Omental fat pad (tissue), 4 donors: ENCODE data around the gene BMPER. TPM values are rescaled to one million over a fixed set of nuclear protein-coding genes. Genes with fewer than 3 reads are reported as not detected.

Source experiments
- ATAC-seq: fragments of 150-250 bp; one replicate; pipeline ENCODE4 v1.9.1; 2016; ENCODE audit warnings: mild to moderate bottlenecking, moderate library complexity; ENCODE audit not compliant: low FRiP score
- DNase-seq: peaks from one replicate; pipeline ENCODE4 v3.0.0-alpha.2; 2019; ENCODE audit warnings: low spot score
- total RNA-seq, 4 donors: library from RNA; depleted of rRNA; stranded (reverse); fragments of >200 nt; gene quantifications; one replicate each; pipeline ENCODE4 v1.1.0, GENCODE V29; 2016
- TF ChIP-seq, protein P1 (sequence below), 3 donors: fragments of 450-650 bp; IDR thresholded peaks; one replicate each; pipeline ENCODE4 v1.5.1; 2016 to 2017; ENCODE audit warnings: antibody characterized with exemption in 3 of 3, mild to moderate bottlenecking in 3 of 3, moderate library complexity in 2 of 3

The BMPER gene
- total RNA-seq, 4 donors from 2014 or later, result 5.4 to 32.5 (median 16.6) TPM

DNA sequence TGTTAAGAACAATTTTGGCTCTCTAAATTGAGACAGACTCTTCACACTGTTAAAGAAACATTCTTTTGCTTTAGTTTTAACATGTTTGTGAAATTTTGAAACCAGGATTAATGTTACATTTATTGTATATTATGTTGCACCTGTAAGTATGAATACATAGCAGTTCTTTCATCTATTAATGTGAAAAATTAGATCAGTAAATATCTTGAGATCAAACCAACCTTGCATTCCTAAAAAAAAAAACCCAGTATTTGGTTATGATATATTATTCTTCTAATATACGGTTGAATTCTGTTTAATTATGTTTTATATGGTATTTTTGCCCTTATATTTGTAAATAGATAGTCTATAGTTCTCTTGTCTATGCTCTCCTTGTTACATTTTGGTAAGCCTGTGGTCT lies 219.4 kb downstream of the BMPER start:
- TF ChIP-seq, protein P1, sequence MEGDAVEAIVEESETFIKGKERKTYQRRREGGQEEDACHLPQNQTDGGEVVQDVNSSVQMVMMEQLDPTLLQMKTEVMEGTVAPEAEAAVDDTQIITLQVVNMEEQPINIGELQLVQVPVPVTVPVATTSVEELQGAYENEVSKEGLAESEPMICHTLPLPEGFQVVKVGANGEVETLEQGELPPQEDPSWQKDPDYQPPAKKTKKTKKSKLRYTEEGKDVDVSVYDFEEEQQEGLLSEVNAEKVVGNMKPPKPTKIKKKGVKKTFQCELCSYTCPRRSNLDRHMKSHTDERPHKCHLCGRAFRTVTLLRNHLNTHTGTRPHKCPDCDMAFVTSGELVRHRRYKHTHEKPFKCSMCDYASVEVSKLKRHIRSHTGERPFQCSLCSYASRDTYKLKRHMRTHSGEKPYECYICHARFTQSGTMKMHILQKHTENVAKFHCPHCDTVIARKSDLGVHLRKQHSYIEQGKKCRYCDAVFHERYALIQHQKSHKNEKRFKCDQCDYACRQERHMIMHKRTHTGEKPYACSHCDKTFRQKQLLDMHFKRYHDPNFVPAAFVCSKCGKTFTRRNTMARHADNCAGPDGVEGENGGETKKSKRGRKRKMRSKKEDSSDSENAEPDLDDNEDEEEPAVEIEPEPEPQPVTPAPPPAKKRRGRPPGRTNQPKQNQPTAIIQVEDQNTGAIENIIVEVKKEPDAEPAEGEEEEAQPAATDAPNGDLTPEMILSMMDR (IDR thresholded peaks at IDR 0.05), result no peak
- DNase-seq (no peak), ATAC-seq (no peak)

DNA sequence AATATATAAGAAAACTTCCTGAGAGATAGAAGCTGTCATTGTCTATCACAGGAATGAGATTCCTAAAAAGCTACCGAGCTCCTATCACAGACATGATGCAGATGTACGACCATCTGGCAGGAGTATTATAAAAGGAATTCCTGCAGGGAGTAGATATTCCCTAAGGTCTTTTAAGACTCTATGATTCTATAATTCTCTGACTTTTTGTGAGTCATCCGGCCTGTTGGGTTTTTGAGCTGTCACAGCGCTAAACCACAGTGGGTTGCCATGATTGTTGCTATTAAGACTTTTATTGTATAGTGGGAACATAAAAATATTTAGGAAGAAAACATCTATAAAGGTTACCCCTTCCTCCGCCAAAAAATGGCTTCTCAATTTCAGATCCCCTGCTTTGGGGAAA lies 223.4 kb downstream of the BMPER start:
- TF ChIP-seq, protein P1 (IDR thresholded peaks at IDR 0.05), result no peak
- ATAC-seq (no peak), DNase-seq (no peak)

DNA sequence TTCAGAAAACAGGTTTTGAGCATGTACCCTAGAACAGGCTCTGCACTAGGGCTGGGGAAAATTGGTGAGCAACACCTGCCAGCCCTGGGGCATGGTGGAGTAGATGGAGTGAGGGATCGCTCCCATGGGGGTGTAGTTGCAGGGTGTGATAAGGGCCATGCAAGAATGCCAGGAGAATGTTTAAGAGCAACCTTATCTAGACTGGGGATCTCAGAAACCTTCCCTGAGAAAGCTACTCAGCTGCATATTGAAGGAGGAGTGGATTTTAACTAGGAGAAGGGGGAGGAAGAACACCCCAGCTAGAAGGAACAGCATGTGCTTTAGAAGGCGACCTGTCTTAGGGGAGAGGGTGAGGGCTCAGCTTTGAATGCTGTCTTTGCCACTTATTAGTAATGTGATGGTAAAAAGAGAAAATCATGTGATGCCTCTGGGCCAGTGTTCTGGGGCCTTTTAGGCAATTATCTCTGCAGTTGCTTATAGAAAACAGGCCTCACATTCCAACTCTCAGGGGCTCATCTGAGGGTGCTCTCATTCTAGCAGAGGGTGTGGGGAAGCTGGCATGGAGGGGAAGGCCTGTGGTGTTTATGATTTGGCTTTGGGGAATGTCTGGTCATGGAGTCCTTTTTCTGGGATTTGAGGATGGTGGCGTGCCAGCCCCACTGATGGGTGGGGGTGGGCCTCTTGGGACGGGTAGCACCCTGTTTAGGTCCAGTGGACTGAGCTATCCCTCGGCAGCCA lies 225.4 kb downstream of the BMPER start:
- no peak for DNase-seq
- no peak for ATAC-seq
- TF ChIP-seq, protein P1 (IDR thresholded peaks at IDR 0.05), result no peak

GRCh38 chr7:34131371-34131770 lies 226.0 kb downstream of the BMPER start:
- DNase-seq (no peak), ATAC-seq (no peak)
- TF ChIP-seq, protein P1 (IDR thresholded peaks at IDR 0.05), result no peak

DNA sequence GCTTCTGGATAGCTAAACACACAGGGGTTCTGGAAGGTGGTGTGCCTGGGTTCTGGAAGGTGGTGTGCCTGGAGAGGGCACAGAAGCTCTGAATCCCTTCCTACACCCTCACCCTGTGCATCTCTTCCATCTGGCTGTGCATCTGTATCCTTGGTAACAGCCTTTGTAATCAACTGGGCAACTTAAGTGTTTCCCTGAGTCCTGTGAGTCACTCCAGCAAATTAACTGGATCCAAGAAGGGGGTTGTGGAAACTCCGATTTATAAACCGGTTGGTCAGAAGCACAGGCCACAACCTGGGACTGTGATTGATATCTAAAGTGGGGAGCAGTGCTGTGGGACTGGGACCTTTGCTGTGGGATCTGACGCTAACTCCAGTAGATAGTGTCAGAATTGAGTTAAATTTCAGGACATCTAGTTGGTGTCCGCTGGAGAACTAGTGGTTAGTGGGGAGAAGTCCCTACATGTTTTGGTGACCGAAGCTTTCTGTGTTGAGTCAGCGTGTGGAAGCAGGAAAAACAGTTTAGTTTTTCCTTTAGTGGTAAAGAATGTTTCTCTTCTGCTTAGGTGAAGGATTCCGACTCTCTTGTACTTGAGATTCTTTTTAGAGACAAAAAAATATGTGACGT lies 228.1 kb downstream of the BMPER start:
- peak; percentile 38 for ATAC-seq
- TF ChIP-seq, protein P1 (IDR thresholded peaks at IDR 0.05), result no peak

GRCh38 chr7:34133983-34134782 lies 228.8 kb downstream of the BMPER start:
- TF ChIP-seq, protein P1 (IDR thresholded peaks at IDR 0.05), result no peak
- DNase-seq (peak; percentile 51), ATAC-seq (peak; percentile 75)

More for the DNA sequence above, 228.1 kb downstream of the BMPER start:
- DNase-seq, result no peak
